HEK293 (cell line): Measurements from ENCODE around the gene ESR2.

ENCODE experiments used
- CTCF ChIA-PET: fragments of 350-600 bp; formaldehyde crosslinking; extraction: SDS; loops from one replicate; lab custom pipeline; 2021; ENCODE audit warnings: antibody characterized with exemption; lab: Yijun Ruan, JAX
- POLR2A ChIA-PET: fragments of 300-600 bp; formaldehyde crosslinking; extraction: SDS; loops from one replicate; lab custom pipeline; 2020; ENCODE audit warnings: antibody characterized with exemption, inconsistent platforms; lab: Yijun Ruan, JAX
- H3K27ac ChIP-seq: fragments of 200-500 bp; sonication (Bioruptor generic); 2 replicates; pipeline ENCODE4 v1.5.1; 2014; ENCODE audit warnings: low read depth, low read length, control low read depth, inconsistent platforms; ENCODE audit errors: extremely low read depth
- H3K36me3 ChIP-seq, 2 experiments: fragments of 200-500 bp in 1 of 2; sonication (Bioruptor generic) in 1 of 2; 1 replicate in 1 of 2; 2 replicates in 1 of 2; pipeline ENCODE4 v1.5.1; 2014 to 2017; ENCODE audit warnings: inconsistent platforms in 2 of 2, low read length in 2 of 2; ENCODE audit not compliant: control insufficient read depth in 2 of 2, insufficient read depth in 1 of 2
- H3K4me1 ChIP-seq: fragments of 200-500 bp; sonication (Bioruptor generic); 2 replicates; pipeline ENCODE4 v1.5.1; 2014; ENCODE audit warnings: mild to moderate bottlenecking, low read length, inconsistent platforms; ENCODE audit not compliant: control insufficient read depth, insufficient read depth
- H3K4me3 ChIP-seq: 2 replicates; pipeline ENCODE4 v1.5.1; 2011; ENCODE audit warnings: low read depth, mild to moderate bottlenecking, control low read depth, low read length, moderate library complexity
- H3K9me3 ChIP-seq: fragments of 200-500 bp; sonication (Bioruptor generic); 2 replicates; pipeline ENCODE4 v1.5.1; 2014; ENCODE audit warnings: low read depth, low read length, inconsistent platforms; ENCODE audit not compliant: control insufficient read depth, insufficient read depth
- BCL11A ChIP-seq: fragments of 450-650 bp; formaldehyde crosslinking; IDR thresholded peaks from 2 replicates; pipeline ENCODE4 v1.5.1; 2016; ENCODE audit warnings: low read depth, missing biosample characterization, missing genetic modification characterization
- SP7 ChIP-seq: fragments of 450-650 bp; formaldehyde crosslinking; IDR thresholded peaks from 2 replicates; pipeline ENCODE4 v1.5.1; 2016; ENCODE audit warnings: missing biosample characterization, missing genetic modification characterization
- ZFHX2 ChIP-seq: fragments of 450-650 bp; formaldehyde crosslinking; conservative IDR thresholded peaks from 2 replicates; pipeline ENCODE4 v1.5.1; 2016; ENCODE audit warnings: missing biosample characterization, missing genetic modification characterization
- ZFP41 ChIP-seq: fragments of 450-650 bp; formaldehyde crosslinking; IDR thresholded peaks from 2 replicates; pipeline ENCODE4 v1.5.1; 2016; ENCODE audit warnings: missing biosample characterization, missing genetic modification characterization, borderline replicate concordance
- ZNF112 ChIP-seq: fragments of 450-650 bp; formaldehyde crosslinking; IDR thresholded peaks from 2 replicates; pipeline ENCODE4 v1.5.0; 2017; ENCODE audit warnings: missing biosample characterization, missing genetic modification characterization
- ZNF211 ChIP-seq: fragments of 450-650 bp; formaldehyde crosslinking; IDR thresholded peaks from 2 replicates; pipeline ENCODE4 v1.5.1; 2016; ENCODE audit warnings: low read depth, missing biosample characterization, missing genetic modification characterization
- ZNF311 ChIP-seq: fragments of 450-650 bp; formaldehyde crosslinking; IDR thresholded peaks from 2 replicates; pipeline ENCODE4 v1.5.1; 2017; ENCODE audit warnings: missing biosample characterization, missing genetic modification characterization, borderline replicate concordance
- ZNF416 ChIP-seq: fragments of 450-650 bp; formaldehyde crosslinking; IDR thresholded peaks from 2 replicates; pipeline ENCODE4 v1.5.1; 2016; ENCODE audit warnings: missing biosample characterization, missing genetic modification characterization
- ZNF48 ChIP-seq: fragments of 450-650 bp; formaldehyde crosslinking; IDR thresholded peaks from 2 replicates; pipeline ENCODE4 v1.5.1; 2016; ENCODE audit warnings: missing biosample characterization, missing genetic modification characterization
- ZNF624 ChIP-seq: fragments of 450-650 bp; formaldehyde crosslinking; IDR thresholded peaks from 2 replicates; pipeline ENCODE4 v1.5.1; 2017; ENCODE audit warnings: missing biosample characterization, missing genetic modification characterization
- TF ChIP-seq, protein P1 (sequence below): fragments of 450-650 bp; formaldehyde crosslinking; IDR thresholded peaks from 2 replicates; pipeline ENCODE4 v1.5.1; 2016; ENCODE audit warnings: missing biosample characterization, missing genetic modification characterization
- TF ChIP-seq, protein P2 (sequence below): fragments of 450-650 bp; formaldehyde crosslinking; IDR thresholded peaks from 2 replicates; pipeline ENCODE4 v1.5.1; 2016; ENCODE audit warnings: missing biosample characterization, missing genetic modification characterization
- TF ChIP-seq, protein P3 (sequence below): fragments of 450-650 bp; formaldehyde crosslinking; IDR thresholded peaks from 2 replicates; pipeline ENCODE4 v1.5.1; 2016; ENCODE audit warnings: missing biosample characterization, missing genetic modification characterization, borderline replicate concordance
- TF ChIP-seq, protein P4 (sequence below): fragments of 450-650 bp; formaldehyde crosslinking; IDR thresholded peaks from 2 replicates; pipeline ENCODE4 v1.5.1; 2016; ENCODE audit warnings: missing biosample characterization, missing genetic modification characterization

Gene ESR2

DNA sequence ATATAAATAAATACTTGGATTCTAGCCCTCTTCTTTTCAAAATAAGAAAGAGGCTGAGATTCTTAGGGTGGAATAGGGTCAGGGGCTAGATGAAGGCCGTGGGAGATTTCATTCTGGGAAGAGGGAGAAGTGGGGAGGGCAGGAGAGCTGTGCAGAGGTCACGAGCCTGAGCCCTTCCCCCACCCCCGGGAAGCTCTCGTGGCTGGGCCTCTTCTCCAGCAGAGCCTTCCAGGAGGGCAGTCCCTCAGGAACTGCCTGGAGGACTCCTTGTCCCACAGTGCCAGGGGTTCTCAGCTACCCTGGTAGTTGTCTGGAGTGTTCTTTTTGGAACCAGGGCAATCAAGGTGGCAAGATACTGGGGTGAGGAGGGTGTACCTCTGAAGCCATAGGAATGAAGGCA is 94.0 kb downstream of the ESR2 start:
- Histone ChIP-seq H3K9me3 (no peaks in the 10 kb centered on the region), H3K4me1 (peaks cover 4% of the 10 kb centered on the region; the same call in 1 of the 2 replicates), H3K27ac (no peak overlapping the region), H3K4me3 (no peak overlapping the region), H3K36me3 (no peaks in the 10 kb centered on the region)
- CTCF ChIA-PET, result no interaction called here
- POLR2A ChIA-PET, result no interaction called here
- TF ChIP-seq, protein P1, sequence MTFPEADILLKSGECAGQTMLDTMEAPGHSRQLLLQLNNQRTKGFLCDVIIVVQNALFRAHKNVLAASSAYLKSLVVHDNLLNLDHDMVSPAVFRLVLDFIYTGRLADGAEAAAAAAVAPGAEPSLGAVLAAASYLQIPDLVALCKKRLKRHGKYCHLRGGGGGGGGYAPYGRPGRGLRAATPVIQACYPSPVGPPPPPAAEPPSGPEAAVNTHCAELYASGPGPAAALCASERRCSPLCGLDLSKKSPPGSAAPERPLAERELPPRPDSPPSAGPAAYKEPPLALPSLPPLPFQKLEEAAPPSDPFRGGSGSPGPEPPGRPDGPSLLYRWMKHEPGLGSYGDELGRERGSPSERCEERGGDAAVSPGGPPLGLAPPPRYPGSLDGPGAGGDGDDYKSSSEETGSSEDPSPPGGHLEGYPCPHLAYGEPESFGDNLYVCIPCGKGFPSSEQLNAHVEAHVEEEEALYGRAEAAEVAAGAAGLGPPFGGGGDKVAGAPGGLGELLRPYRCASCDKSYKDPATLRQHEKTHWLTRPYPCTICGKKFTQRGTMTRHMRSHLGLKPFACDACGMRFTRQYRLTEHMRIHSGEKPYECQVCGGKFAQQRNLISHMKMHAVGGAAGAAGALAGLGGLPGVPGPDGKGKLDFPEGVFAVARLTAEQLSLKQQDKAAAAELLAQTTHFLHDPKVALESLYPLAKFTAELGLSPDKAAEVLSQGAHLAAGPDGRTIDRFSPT (tag by site-specific recombination), result no peak
- TF ChIP-seq ZNF48, result no peak
- no peak for TF ChIP-seq ZNF112 (tag by site-specific recombination)
- TF ChIP-seq SP7 (tag by site-specific recombination), result no peak
- no peak for TF ChIP-seq ZNF624
- TF ChIP-seq ZNF416 (tag by site-specific recombination), result no peak

DNA sequence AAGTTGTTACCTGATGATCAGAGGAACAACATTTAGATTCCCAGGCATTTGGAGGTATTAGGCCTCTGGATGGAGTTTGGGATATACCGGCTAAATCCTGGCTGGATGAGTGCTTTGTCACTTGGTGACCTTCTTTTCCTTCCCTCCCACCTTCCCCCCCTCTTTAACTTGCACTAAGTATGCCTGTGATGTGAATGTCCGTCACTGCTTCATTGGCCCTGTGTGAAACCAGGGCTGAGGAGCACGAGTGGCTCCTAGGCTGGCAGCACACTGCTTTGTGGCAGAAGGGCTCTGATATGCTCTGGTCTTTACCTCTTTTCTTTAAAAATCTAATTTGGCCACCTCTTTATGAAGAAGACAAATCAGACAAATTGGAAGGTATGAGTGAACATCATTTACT is 95.7 kb downstream of the ESR2 start:
- CTCF ChIA-PET, result interaction anchor here (0.5 to 1.2 kb wide), 2 partner anchors 77 to 105 kb away, joined by 3 read pairs; no protein-coding TSS in a partner anchor
- H3K36me3 ChIP-seq, result no peaks in the 10 kb centered on the region
- TF ChIP-seq, protein P2, sequence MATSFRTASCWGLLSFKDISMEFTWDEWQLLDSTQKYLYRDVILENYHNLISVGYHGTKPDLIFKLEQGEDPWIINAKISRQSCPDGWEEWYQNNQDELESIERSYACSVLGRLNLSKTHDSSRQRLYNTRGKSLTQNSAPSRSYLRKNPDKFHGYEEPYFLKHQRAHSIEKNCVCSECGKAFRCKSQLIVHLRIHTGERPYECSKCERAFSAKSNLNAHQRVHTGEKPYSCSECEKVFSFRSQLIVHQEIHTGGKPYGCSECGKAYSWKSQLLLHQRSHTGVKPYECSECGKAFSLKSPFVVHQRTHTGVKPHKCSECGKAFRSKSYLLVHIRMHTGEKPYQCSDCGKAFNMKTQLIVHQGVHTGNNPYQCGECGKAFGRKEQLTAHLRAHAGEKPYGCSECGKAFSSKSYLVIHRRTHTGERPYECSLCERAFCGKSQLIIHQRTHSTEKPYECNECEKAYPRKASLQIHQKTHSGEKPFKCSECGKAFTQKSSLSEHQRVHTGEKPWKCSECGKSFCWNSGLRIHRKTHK, result no peak
- TF ChIP-seq ZFP41 (tag by site-specific recombination), result no peak
- TF ChIP-seq, protein P3, sequence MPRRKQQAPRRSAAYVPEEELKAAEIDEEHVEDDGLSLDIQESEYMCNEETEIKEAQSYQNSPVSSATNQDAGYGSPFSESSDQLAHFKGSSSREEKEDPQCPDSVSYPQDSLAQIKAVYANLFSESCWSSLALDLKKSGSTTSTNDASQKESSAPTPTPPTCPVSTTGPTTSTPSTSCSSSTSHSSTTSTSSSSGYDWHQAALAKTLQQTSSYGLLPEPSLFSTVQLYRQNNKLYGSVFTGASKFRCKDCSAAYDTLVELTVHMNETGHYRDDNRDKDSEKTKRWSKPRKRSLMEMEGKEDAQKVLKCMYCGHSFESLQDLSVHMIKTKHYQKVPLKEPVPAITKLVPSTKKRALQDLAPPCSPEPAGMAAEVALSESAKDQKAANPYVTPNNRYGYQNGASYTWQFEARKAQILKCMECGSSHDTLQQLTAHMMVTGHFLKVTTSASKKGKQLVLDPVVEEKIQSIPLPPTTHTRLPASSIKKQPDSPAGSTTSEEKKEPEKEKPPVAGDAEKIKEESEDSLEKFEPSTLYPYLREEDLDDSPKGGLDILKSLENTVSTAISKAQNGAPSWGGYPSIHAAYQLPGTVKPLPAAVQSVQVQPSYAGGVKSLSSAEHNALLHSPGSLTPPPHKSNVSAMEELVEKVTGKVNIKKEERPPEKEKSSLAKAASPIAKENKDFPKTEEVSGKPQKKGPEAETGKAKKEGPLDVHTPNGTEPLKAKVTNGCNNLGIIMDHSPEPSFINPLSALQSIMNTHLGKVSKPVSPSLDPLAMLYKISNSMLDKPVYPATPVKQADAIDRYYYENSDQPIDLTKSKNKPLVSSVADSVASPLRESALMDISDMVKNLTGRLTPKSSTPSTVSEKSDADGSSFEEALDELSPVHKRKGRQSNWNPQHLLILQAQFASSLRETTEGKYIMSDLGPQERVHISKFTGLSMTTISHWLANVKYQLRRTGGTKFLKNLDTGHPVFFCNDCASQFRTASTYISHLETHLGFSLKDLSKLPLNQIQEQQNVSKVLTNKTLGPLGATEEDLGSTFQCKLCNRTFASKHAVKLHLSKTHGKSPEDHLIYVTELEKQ (tag by site-specific recombination), result no peak
- TF ChIP-seq, protein P4, sequence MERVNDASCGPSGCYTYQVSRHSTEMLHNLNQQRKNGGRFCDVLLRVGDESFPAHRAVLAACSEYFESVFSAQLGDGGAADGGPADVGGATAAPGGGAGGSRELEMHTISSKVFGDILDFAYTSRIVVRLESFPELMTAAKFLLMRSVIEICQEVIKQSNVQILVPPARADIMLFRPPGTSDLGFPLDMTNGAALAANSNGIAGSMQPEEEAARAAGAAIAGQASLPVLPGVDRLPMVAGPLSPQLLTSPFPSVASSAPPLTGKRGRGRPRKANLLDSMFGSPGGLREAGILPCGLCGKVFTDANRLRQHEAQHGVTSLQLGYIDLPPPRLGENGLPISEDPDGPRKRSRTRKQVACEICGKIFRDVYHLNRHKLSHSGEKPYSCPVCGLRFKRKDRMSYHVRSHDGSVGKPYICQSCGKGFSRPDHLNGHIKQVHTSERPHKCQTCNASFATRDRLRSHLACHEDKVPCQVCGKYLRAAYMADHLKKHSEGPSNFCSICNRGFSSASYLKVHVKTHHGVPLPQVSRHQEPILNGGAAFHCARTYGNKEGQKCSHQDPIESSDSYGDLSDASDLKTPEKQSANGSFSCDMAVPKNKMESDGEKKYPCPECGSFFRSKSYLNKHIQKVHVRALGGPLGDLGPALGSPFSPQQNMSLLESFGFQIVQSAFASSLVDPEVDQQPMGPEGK, result no peak
- no peak for TF ChIP-seq ZFHX2 (tag by site-specific recombination)
- TF ChIP-seq ZNF311, result no peak
- TF ChIP-seq ZNF211, result no peak
- no peak for TF ChIP-seq BCL11A
- TF ChIP-seq, all 188 proteins: peak for 0
- POLR2A ChIA-PET, result no interaction called here
- Histone ChIP-seq H3K9me3 (no peaks in the 10 kb centered on the region), H3K4me1 (peaks cover 4% of the 10 kb centered on the region; the same call in 1 of the 2 replicates), H3K4me3 (no peak overlapping the region), H3K27ac (no peak overlapping the region)
